ENCODE data around the gene HADHB.
A peak's percentile ranks its signal among the peaks of the same experiment; 100 is the strongest.
"Not testable (repeated sequence)": the region's sequence is repeated elsewhere in the genome, so short reads cannot be mapped to it uniquely, and the experiment has no call there.

Gene HADHB

GRCh38 chr2:26245810-26246209, 1.1 kb downstream of the HADHB start:
- no peak for FAIRE-seq

- no peak for FAIRE-seq
Observed at GRCh38 chr2:26246818-26247217, 2.1 kb downstream of the HADHB start.

- FAIRE-seq = no peak
Observed at GRCh38 chr2:26249625-26250024, 4.9 kb downstream of the HADHB start.

- FAIRE-seq = no peak
Observed at GRCh38 chr2:26251893-26252292, 7.2 kb downstream of the HADHB start.

GRCh38 chr2:26255759-26256384, 11.1 kb downstream of the HADHB start:
- no peak for FAIRE-seq

- not testable (repeated sequence) for FAIRE-seq
Observed at GRCh38 chr2:26258836-26259235, 14.1 kb downstream of the HADHB start.

- FAIRE-seq = no peak
Observed at GRCh38 chr2:26268213-26268612, 23.5 kb downstream of the HADHB start.

GRCh38 chr2:26268670-26269385, 24.1 kb downstream of the HADHB start:
- not testable (repeated sequence) for FAIRE-seq

GRCh38 chr2:26269571-26270158, 24.9 kb downstream of the HADHB start:
- no peak for FAIRE-seq

GRCh38 chr2:26270373-26270772, 25.6 kb downstream of the HADHB start:
- no peak for FAIRE-seq

GRCh38 chr2:26273501-26273900, 28.8 kb downstream of the HADHB start:
- no peak for FAIRE-seq

GRCh38 chr2:26274058-26274613, 29.4 kb downstream of the HADHB start:
- no peak for FAIRE-seq

- no peak for FAIRE-seq
Observed at GRCh38 chr2:26276484-26277227, 31.9 kb downstream of the HADHB start.

- FAIRE-seq = no peak
Observed at GRCh38 chr2:26279886-26280285, 35.1 kb downstream of the HADHB start.

- FAIRE-seq = no peak
Observed at GRCh38 chr2:26281226-26281625, 36.5 kb downstream of the HADHB start.

GRCh38 chr2:26283606-26284005, 38.9 kb downstream of the HADHB start:
- no peak for FAIRE-seq

- FAIRE-seq = no peak
Observed at GRCh38 chr2:26284132-26284531, 39.4 kb downstream of the HADHB start.

- FAIRE-seq = peak; percentile 14
Observed at GRCh38 chr2:26285931-26286330, 41.2 kb downstream of the HADHB start.

GRCh38 chr2:26290001-26290400, 45.3 kb downstream of the HADHB start:
- FAIRE-seq = no peak

- FAIRE-seq = no peak
Observed at GRCh38 chr2:26292646-26293045, 47.9 kb downstream of the HADHB start.

- FAIRE-seq = no peak
Observed at GRCh38 chr2:26295511-26295910, 50.8 kb downstream of the HADHB start.

- no peak for FAIRE-seq
Observed at GRCh38 chr2:26297061-26297460, 52.3 kb downstream of the HADHB start.

GRCh38 chr2:26298286-26298637, 53.5 kb downstream of the HADHB start:
- FAIRE-seq = no peak

Data from A204.1 (cell line).